GM12872 (cell line): ENCODE measurements around the gene KIAA0930.

ENCODE experiments used
- TF ChIP-seq, protein P1 (sequence below): IDR thresholded peaks from 3 replicates; pipeline ENCODE4 v1.5.1; 2011; ENCODE audit warnings: low read depth, mild to moderate bottlenecking, low read length, moderate library complexity; ENCODE audit not compliant: insufficient read depth

The KIAA0930 gene

GRCh38 chr22:45216133-45217003, 24.3 kb downstream of the KIAA0930 start:
- TF ChIP-seq, protein P1, sequence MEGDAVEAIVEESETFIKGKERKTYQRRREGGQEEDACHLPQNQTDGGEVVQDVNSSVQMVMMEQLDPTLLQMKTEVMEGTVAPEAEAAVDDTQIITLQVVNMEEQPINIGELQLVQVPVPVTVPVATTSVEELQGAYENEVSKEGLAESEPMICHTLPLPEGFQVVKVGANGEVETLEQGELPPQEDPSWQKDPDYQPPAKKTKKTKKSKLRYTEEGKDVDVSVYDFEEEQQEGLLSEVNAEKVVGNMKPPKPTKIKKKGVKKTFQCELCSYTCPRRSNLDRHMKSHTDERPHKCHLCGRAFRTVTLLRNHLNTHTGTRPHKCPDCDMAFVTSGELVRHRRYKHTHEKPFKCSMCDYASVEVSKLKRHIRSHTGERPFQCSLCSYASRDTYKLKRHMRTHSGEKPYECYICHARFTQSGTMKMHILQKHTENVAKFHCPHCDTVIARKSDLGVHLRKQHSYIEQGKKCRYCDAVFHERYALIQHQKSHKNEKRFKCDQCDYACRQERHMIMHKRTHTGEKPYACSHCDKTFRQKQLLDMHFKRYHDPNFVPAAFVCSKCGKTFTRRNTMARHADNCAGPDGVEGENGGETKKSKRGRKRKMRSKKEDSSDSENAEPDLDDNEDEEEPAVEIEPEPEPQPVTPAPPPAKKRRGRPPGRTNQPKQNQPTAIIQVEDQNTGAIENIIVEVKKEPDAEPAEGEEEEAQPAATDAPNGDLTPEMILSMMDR, result no peak

DNA sequence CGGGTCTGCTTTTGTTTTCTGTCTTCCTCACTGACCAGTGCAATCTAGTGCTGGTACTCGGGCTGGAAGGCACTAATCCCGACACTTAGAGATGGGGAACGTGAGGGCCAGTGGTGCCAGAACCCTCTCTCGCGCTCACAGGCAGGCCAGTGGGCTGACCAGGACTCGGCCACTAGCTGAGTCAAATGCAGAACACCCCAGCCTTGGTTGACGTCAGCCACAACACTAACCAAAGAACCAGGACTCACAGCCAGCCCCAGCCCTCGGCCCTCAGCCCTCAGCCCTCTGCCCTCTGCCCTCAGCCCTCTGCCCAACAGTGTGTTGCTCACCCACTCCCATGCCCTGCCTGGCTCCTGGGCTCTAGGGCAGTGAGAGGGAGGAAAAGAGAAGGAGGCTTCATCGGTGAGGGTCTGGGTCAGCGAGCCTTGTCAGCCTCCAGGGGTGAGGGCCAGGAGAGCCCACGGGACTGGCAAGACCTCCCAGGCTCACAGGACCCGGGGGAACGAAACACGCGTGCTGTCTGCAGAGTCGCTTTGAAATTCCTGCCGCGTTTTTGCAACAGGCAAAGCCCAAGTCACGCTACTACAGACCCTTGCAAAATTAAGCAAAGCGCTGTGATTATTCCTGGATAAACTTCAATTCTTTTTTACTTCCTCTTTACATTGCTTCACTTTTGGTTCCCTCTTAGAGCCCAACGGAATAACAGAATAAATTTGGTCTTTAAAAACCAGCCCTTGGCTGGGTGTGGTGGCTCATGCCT, 27.5 kb downstream of the KIAA0930 start:
- TF ChIP-seq, protein P1, result no peak

DNA sequence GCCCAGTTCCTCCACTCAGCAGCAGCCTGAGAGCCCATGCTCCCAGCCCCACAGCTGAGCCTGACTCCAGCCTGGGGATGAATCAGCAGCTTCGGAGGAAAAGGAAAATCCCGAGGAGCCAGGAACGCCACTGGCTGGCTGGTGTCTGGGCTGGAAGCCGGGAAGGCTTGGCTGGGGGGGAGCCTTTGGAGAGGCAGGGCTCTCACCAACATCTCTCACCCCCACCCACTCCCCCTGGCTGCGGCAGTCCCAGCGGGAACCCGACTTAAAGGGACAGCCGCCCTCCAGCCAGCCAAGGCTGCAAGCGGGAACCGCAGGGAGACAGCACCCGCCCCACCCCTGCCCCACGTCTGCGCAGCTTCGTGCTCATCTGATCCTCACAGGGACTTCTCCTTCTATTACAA, 28.4 kb downstream of the KIAA0930 start:
- TF ChIP-seq, protein P1, result no peak

DNA sequence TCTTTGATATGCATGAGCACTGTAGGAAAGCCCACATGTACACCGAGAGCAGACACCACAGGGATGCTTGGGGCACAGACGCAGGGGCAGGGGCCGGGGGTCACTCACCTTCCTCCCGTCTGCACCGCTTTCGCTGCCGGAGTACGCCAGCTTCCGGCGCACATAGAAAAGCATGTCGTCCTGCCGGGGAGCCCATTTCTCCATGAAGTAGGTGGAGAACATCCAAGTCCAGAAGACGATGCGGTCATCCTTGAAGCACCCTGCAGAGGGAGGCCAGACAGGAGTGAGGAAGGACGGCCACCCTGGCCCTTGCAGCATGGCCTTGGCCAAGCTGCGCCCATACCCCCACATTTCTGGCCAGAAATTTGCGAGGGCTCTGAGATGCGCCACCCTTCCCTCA, 28.8 kb downstream of the KIAA0930 start:
- TF ChIP-seq, protein P1, result no peak

GRCh38 chr22:45211435-45211834, 29.3 kb downstream of the KIAA0930 start:
- TF ChIP-seq, protein P1, result no peak

GRCh38 chr22:45210991-45211390, 29.7 kb downstream of the KIAA0930 start:
- TF ChIP-seq, protein P1, result no peak

DNA sequence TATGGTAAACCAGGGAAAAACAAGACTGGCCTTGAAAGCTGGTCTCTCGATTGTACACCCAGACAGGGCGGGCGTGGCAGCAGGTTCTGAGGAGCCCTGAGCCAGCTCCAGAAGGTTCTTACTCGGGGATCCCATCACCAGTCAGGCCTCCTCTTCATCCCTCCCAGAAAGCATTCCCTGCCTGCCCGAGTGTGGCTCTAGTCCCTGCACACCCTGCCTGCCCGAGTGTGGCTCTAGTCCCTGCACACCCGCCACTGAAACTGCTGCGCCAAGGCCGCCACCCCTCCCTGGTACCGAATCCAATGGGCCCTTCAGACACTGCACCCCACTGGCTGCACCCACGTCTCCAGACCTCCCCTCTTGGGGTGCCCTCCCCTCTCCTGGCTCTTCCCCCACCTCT, 30.1 kb downstream of the KIAA0930 start:
- TF ChIP-seq, protein P1, result no peak
